HepG2 (cell line): ENCODE results near the gene EFCAB8. TPM values are rescaled to one million over a fixed set of nuclear protein-coding genes. Genes with fewer than 3 reads are reported as not detected.

ENCODE experiments used
- ARID5B ChIP-seq: IDR thresholded peaks from 2 replicates; pipeline ENCODE4 v1.4.0; 2020; ENCODE audit warnings: mild to moderate bottlenecking, missing genetic modification reagents
- BATF2 ChIP-seq: sonication (generic); formaldehyde crosslinking; IDR thresholded peaks from 2 replicates; pipeline ENCODE4 v1.8.0; 2022; ENCODE audit warnings: mild to moderate bottlenecking, missing genetic modification reagents, moderate library complexity
- CREB3 ChIP-seq: sonication (generic); formaldehyde crosslinking; IDR thresholded peaks from 2 replicates; pipeline ENCODE4 v1.5.0; 2020; ENCODE audit warnings: missing genetic modification reagents
- DDIT3 ChIP-seq: sonication (generic); formaldehyde crosslinking; IDR thresholded peaks from 2 replicates; pipeline ENCODE4 v1.4.0; 2020; ENCODE audit warnings: mild to moderate bottlenecking, missing genetic modification reagents
- FUBP1 ChIP-seq: sonication (generic); formaldehyde crosslinking; IDR thresholded peaks from 2 replicates; pipeline ENCODE4 v1.5.1; 2020; ENCODE audit warnings: missing genetic modification reagents, mild to moderate bottlenecking, borderline replicate concordance
- IRX3 ChIP-seq: sonication (generic); formaldehyde crosslinking; IDR thresholded peaks from 2 replicates; pipeline ENCODE4 v1.8.1; 2023; ENCODE audit warnings: mild to moderate bottlenecking, low read depth, missing genetic modification reagents, borderline replicate concordance
- KDM2A ChIP-seq: sonication (generic); formaldehyde crosslinking; IDR thresholded peaks from 2 replicates; pipeline ENCODE4 v1.4.0; 2020; ENCODE audit warnings: low read depth, missing genetic modification reagents, borderline replicate concordance
- MEIS2 ChIP-seq: sonication (generic); formaldehyde crosslinking; IDR thresholded peaks from 2 replicates; pipeline ENCODE4 v1.9.0; 2021; ENCODE audit warnings: mild to moderate bottlenecking, missing genetic modification reagents
- PHF8 ChIP-seq: sonication (generic); formaldehyde crosslinking; IDR thresholded peaks from 2 replicates; pipeline ENCODE4 v1.5.0; 2020; ENCODE audit warnings: missing genetic modification reagents
- REL ChIP-seq: sonication (generic); formaldehyde crosslinking; conservative IDR thresholded peaks from 2 replicates; pipeline ENCODE4 v1.8.0; 2022; ENCODE audit warnings: mild to moderate bottlenecking, missing genetic modification reagents, moderate library complexity
- RFX1 ChIP-seq: fragments of 450-650 bp; IDR thresholded peaks from 2 replicates; pipeline ENCODE4 v1.6.1; 2017
- RFX5 ChIP-seq: IDR thresholded peaks from 2 replicates; pipeline ENCODE4 v1.6.1; 2011; ENCODE audit warnings: low read depth, low read length, improper control_type of control experiment
- TFE3 ChIP-seq: IDR thresholded peaks from 2 replicates; pipeline ENCODE4 v1.6.1; 2016
- ZKSCAN5 ChIP-seq: sonication (generic); formaldehyde crosslinking; IDR thresholded peaks from 2 replicates; pipeline ENCODE4 v1.5.1; 2020; ENCODE audit warnings: mild to moderate bottlenecking, missing genetic modification reagents
- ZNF256 ChIP-seq: sonication (generic); formaldehyde crosslinking; conservative IDR thresholded peaks from 2 replicates; pipeline ENCODE4 v1.4.0; 2020; ENCODE audit warnings: missing genetic modification reagents
- ZNF605 ChIP-seq: sonication (generic); formaldehyde crosslinking; IDR thresholded peaks from 2 replicates; pipeline ENCODE4 v1.8.0; 2022; ENCODE audit warnings: mild to moderate bottlenecking, missing genetic modification reagents
- ZNF652 ChIP-seq: IDR thresholded peaks from 2 replicates; pipeline ENCODE4 v1.6.1; 2016; ENCODE audit warnings: low read depth, borderline replicate concordance
- ZNF691 ChIP-seq: sonication (generic); formaldehyde crosslinking; IDR thresholded peaks from 2 replicates; pipeline ENCODE4 v1.4.0; 2020; ENCODE audit warnings: missing genetic modification reagents, low read depth, mild to moderate bottlenecking, borderline replicate concordance
- polyA plus RNA-seq, 8 experiments: library from polyadenylated mRNA; depleted of rRNA in 3 of 8; stranded (reverse) in 7 of 8; unstranded in 1 of 8; fragments of >200 nt; fragmentation: Illumina TruSeq in 4 of 8; extraction: Trizol in 4 of 8; gene quantifications; 2 replicates each; pipeline versions ENCODE4 v1.2.1 to v1.2.3, GENCODE V29; 2011 to 2016; ENCODE audit warnings: low read depth in 4 of 8, missing spikeins in 1 of 8, mixed read lengths in 1 of 8; ENCODE audit not compliant: insufficient read depth in 1 of 8
- total RNA-seq, 5 experiments: library from RNA; depleted of rRNA; stranded (reverse); fragments of >200 nt; fragmentation: Illumina TruSeq; extraction: Trizol; gene quantifications; 2 replicates each; pipeline ENCODE4 v1.2.3, GENCODE V29; 2016; ENCODE audit warnings: low read depth in 1 of 5

Gene EFCAB8
- total and polyA plus RNA-seq, 2 of the 13 experiments (the other 11 are each of a cell fraction or from before 2014, with no cell fraction given): 0.15 to 0.22 TPM

GRCh38 chr20:32819992-32820697, 38.6 kb upstream of the EFCAB8 start (continued):
- no peak; the same call in 1 of the 2 replicates for TF ChIP-seq TFE3 (CRISPR knock-in tag)
- peak; percentile 44 for TF ChIP-seq MEIS2
- no peak for TF ChIP-seq DDIT3
- TF ChIP-seq BATF2 (CRISPR knock-in tag): no peak
- TF ChIP-seq PHF8 (CRISPR knock-in tag): peak; percentile 90
- TF ChIP-seq ARID5B (CRISPR knock-in tag): peak; percentile 53; the same call in 1 of the 2 replicates
- TF ChIP-seq IRX3 (CRISPR knock-in tag): 0 out of 2 replicates have a peak, but pooled peaks have one; percentile 60
- no peak; the same call in 1 of the 2 replicates for TF ChIP-seq REL (CRISPR knock-in tag)
- no peak for TF ChIP-seq ZNF256 (CRISPR knock-in tag)
- TF ChIP-seq CREB3: no peak
- TF ChIP-seq ZNF605 (CRISPR knock-in tag): peak; percentile 79
- no peak for TF ChIP-seq ZNF652 (CRISPR knock-in tag)
- TF ChIP-seq ZKSCAN5 (CRISPR knock-in tag): no peak
- TF ChIP-seq RFX5: no peak
- TF ChIP-seq ZNF691 (CRISPR knock-in tag): peak; percentile 51; the same call in 1 of the 2 replicates
- no peak for TF ChIP-seq RFX1
- TF ChIP-seq FUBP1 (CRISPR knock-in tag): no peak
- TF ChIP-seq KDM2A (CRISPR knock-in tag): peak; percentile 78
